Measurements from ENCODE around the gene FBP2.
"Not testable (repeated sequence)": the region's sequence is repeated elsewhere in the genome, so short reads cannot be mapped to it uniquely, and the experiment has no call there.

Gene FBP2

GRCh38 chr9:94554439-94555331 is 38.9 kb downstream of the FBP2 start, which contains the start of gene PCAT7:
PCAT7 (plus strand) TSS chr9:94555083.
- TF ChIP-seq POLR2A (IDR thresholded peaks at IDR 0.05; ENCODE audit: extremely low read depth, insufficient read length): peak; percentile 12
- peak; percentile 62 for TF ChIP-seq MAX (IDR thresholded peaks at IDR 0.05; ENCODE audit: low read depth, low read length)
- TF ChIP-seq MYC (IDR thresholded peaks at IDR 0.05; ENCODE audit: low read depth, low read length): 0 out of 2 replicates have a peak, but pooled peaks have one; percentile 47
- peak; percentile 58 for TF ChIP-seq CTCF (IDR thresholded peaks at IDR 0.05; ENCODE audit: low read depth, low read length)
- DNase-seq (ENCODE audit: low read depth): peak; percentile 92
- peak within 1 kb of the TSS; percentile 46 for H3K4me3 ChIP-seq (ENCODE audit: low read depth, low read length)

GRCh38 chr9:94554078-94554438 is 39.6 kb downstream of the FBP2 start:
- H3K4me3 ChIP-seq (ENCODE audit: low read depth, low read length): no peak overlapping the region
- DNase-seq (ENCODE audit: low read depth): no peak
- TF ChIP-seq MAX (IDR thresholded peaks at IDR 0.05; ENCODE audit: low read depth, low read length): no peak
- TF ChIP-seq CTCF (IDR thresholded peaks at IDR 0.05; ENCODE audit: low read depth, low read length): no peak
- TF ChIP-seq MYC (IDR thresholded peaks at IDR 0.05; ENCODE audit: low read depth, low read length): no peak
- no peak for TF ChIP-seq POLR2A (IDR thresholded peaks at IDR 0.05; ENCODE audit: extremely low read depth, insufficient read length)

- no peak for TF ChIP-seq POLR2A (IDR thresholded peaks at IDR 0.05; ENCODE audit: extremely low read depth, insufficient read length)
- TF ChIP-seq MYC (IDR thresholded peaks at IDR 0.05; ENCODE audit: low read depth, low read length): no peak
- no peak for TF ChIP-seq CTCF (IDR thresholded peaks at IDR 0.05; ENCODE audit: low read depth, low read length)
- no peak for TF ChIP-seq MAX (IDR thresholded peaks at IDR 0.05; ENCODE audit: low read depth, low read length)
- no peak overlapping the region for H3K4me3 ChIP-seq (ENCODE audit: low read depth, low read length)
- peak; percentile 34 for DNase-seq (ENCODE audit: low read depth)
Measured at GRCh38 chr9:94553029-94553938, 40.3 kb downstream of the FBP2 start.

GRCh38 chr9:94545940-94546339 is 47.7 kb downstream of the FBP2 start:
- no peak for DNase-seq (ENCODE audit: low read depth)
- no peak for TF ChIP-seq POLR2A (IDR thresholded peaks at IDR 0.05; ENCODE audit: extremely low read depth, insufficient read length)
- TF ChIP-seq CTCF (IDR thresholded peaks at IDR 0.05; ENCODE audit: low read depth, low read length): no peak
- no peak for TF ChIP-seq MAX (IDR thresholded peaks at IDR 0.05; ENCODE audit: low read depth, low read length)
- TF ChIP-seq MYC (IDR thresholded peaks at IDR 0.05; ENCODE audit: low read depth, low read length): no peak
- no peak overlapping the region for H3K4me3 ChIP-seq (ENCODE audit: low read depth, low read length)

- DNase-seq (ENCODE audit: low read depth); H3K4me3 ChIP-seq (ENCODE audit: low read depth, low read length): not testable (repeated sequence)
Measured at GRCh38 chr9:94544335-94544734, 49.3 kb downstream of the FBP2 start.

- H3K4me3 ChIP-seq (ENCODE audit: low read depth, low read length): no peak overlapping the region
- DNase-seq (ENCODE audit: low read depth): no peak
- TF ChIP-seq MAX (IDR thresholded peaks at IDR 0.05; ENCODE audit: low read depth, low read length) (no peak), CTCF (IDR thresholded peaks at IDR 0.05; ENCODE audit: low read depth, low read length) (no peak), POLR2A (IDR thresholded peaks at IDR 0.05; ENCODE audit: extremely low read depth, insufficient read length) (no peak), MYC (IDR thresholded peaks at IDR 0.05; ENCODE audit: low read depth, low read length) (no peak)
Measured at GRCh38 chr9:94538908-94539307, 54.7 kb downstream of the FBP2 start.

All from NB4 (cell line).